Astrocyte of the spinal cord (primary cell): ENCODE data around the gene UBP1.
"Not testable (repeated sequence)": the region's sequence is repeated elsewhere in the genome, so short reads cannot be mapped to it uniquely, and the experiment has no call there.

Experiments
- DNase-seq: peaks from one replicate; pipeline ENCODE4 v3.0.0; 2011; ENCODE audit warnings: low read depth, low spot score
- H3K4me3 ChIP-seq: 2 replicates; pipeline ENCODE4 v1.5.1; 2011; ENCODE audit warnings: low read depth, mild to moderate bottlenecking, low read length, moderate library complexity
- in situ Hi-C: cut with HindIII; loops from 2 replicates; pipeline ENCODE4 v1.10.0; 2017; ENCODE audit warnings: low sequenced_read_pairs
- TF ChIP-seq, protein P1 (sequence below): IDR thresholded peaks from 2 replicates; pipeline ENCODE4 v1.5.1; 2012; ENCODE audit warnings: low read depth, mild to moderate bottlenecking, low read length, inconsistent platforms

UBP1 gene

DNA sequence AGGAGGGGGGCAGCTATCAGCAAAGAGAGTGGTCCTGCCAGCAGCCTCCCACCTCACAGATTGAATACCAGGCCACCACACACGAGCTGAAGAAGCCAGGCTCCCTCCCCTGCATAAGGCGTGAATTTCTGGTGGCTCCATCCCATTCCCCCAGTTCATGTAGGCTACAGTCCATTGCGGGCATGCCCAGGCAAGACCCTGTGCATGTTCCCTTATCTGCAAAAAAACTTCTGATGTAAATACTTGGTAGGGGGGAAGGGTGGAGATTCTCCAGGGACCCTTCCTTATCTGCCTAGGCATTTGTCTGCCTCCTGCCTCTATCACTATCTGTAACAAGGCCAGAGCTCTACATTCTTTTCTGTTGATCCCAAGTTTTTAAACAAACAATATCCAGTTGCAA lies 27.6 kb upstream of the UBP1 start:
- H3K4me3 ChIP-seq: no peak overlapping the region
- TF ChIP-seq, protein P1, sequence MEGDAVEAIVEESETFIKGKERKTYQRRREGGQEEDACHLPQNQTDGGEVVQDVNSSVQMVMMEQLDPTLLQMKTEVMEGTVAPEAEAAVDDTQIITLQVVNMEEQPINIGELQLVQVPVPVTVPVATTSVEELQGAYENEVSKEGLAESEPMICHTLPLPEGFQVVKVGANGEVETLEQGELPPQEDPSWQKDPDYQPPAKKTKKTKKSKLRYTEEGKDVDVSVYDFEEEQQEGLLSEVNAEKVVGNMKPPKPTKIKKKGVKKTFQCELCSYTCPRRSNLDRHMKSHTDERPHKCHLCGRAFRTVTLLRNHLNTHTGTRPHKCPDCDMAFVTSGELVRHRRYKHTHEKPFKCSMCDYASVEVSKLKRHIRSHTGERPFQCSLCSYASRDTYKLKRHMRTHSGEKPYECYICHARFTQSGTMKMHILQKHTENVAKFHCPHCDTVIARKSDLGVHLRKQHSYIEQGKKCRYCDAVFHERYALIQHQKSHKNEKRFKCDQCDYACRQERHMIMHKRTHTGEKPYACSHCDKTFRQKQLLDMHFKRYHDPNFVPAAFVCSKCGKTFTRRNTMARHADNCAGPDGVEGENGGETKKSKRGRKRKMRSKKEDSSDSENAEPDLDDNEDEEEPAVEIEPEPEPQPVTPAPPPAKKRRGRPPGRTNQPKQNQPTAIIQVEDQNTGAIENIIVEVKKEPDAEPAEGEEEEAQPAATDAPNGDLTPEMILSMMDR: no peak
- in situ Hi-C loops: no loop called here
- no peak for DNase-seq

GRCh38 chr3:33461097-33461496 lies 20.9 kb upstream of the UBP1 start:
- no peak for DNase-seq
- TF ChIP-seq, protein P1: no peak
- in situ Hi-C loops: no loop called here
- H3K4me3 ChIP-seq: no peak overlapping the region

GRCh38 chr3:33459577-33459976 lies 19.4 kb upstream of the UBP1 start:
- H3K4me3 ChIP-seq, DNase-seq, in situ Hi-C loops: not testable (repeated sequence)

- in situ Hi-C loops: no loop called here
- no peak overlapping the region for H3K4me3 ChIP-seq
- no peak for DNase-seq
- TF ChIP-seq, protein P1: no peak
Measured at GRCh38 chr3:33458446-33458845, 18.2 kb upstream of the UBP1 start.

- in situ Hi-C loops: no loop called here
- no peak overlapping the region for H3K4me3 ChIP-seq
- TF ChIP-seq, protein P1: no peak
- DNase-seq: no peak
Measured at GRCh38 chr3:33456756-33457155, 16.6 kb upstream of the UBP1 start.

- H3K4me3 ChIP-seq: no peak overlapping the region
- DNase-seq: no peak
- TF ChIP-seq, protein P1: no peak
- in situ Hi-C loops: no loop called here
Measured at GRCh38 chr3:33453331-33453761, 13.1 kb upstream of the UBP1 start.

GRCh38 chr3:33451994-33452393 lies 11.8 kb upstream of the UBP1 start:
- in situ Hi-C loops, H3K4me3 ChIP-seq, DNase-seq: not testable (repeated sequence)

GRCh38 chr3:33447958-33448357 lies 7.8 kb upstream of the UBP1 start:
- in situ Hi-C loops: no loop called here
- TF ChIP-seq, protein P1: no peak
- H3K4me3 ChIP-seq: no peak overlapping the region
- no peak for DNase-seq

DNA sequence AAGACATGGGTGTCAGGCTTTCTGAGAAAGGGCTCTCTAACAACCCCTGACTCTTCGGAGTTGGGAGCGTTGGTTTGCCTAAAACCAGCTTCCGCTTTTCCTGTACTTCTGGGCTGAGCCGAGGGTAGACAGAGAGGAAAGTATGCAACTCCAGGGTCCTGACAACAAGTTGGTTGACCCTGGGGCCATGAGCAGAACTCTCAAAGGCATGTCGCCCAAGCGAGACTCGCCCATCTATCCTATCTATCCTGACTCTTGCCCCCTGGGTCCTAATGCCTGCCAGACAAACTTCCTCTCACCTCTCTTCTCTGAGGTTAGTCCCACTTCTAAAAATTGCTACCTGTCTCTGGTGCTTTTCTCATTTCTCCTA lies 7.0 kb upstream of the UBP1 start:
- H3K4me3 ChIP-seq, in situ Hi-C loops, DNase-seq: not testable (repeated sequence)
